Measurements from ENCODE around the gene IRAK1. TPM values are rescaled to one million over a fixed set of nuclear protein-coding genes. Genes with fewer than 3 reads are reported as not detected.

Gene IRAK1
- total and polyA plus RNA-seq, 2 of the 8 experiments (the other 6 are each of a cell fraction or from before 2014, with no cell fraction given), result 26.6 to 41.7 TPM

DNA sequence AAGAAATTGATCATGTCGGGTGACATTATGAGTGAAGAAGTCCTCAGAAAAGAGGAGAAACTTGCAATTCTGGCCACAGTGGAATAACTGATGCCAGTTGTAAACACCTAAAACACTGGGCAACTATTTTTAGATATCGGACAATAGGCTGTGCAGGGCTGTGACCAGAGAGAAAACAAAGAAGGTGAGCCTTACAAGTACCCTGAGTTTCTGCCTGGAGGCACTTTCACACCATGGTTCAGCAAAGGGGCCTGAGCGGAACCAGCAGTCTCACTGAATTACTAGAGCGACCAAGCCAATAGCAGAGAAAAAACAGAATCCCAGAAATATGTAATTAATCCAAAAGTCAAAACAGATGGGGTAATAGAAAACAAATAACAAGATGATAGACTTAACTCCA, 11.2 kb downstream of the IRAK1 start:
- no peak overlapping the region for H4K8ac ChIP-seq (ENCODE audit: extremely low read depth, insufficient read depth, low read length)
- no peak overlapping the region for H3K4ac ChIP-seq (replicated peaks; ENCODE audit: insufficient read length, low read depth, low read length)
- TF ChIP-seq JUND (IDR thresholded peaks at IDR 0.05; ENCODE audit: low read length) (no peak), YY1 (IDR thresholded peaks at IDR 0.05; ENCODE audit: low read depth, low read length) (no peak), NRF1 (IDR thresholded peaks at IDR 0.05; ENCODE audit: low read depth, low read length) (no peak), BACH1 (IDR thresholded peaks at IDR 0.05; ENCODE audit: low read length) (no peak), CREB1 (IDR thresholded peaks at IDR 0.05) (no peak), TEAD4 (IDR thresholded peaks at IDR 0.05; ENCODE audit: low read depth, low read length) (no peak), SP2 (IDR thresholded peaks at IDR 0.05; ENCODE audit: low read length) (no peak), RFX5 (IDR thresholded peaks at IDR 0.05; ENCODE audit: borderline replicate concordance, low read depth, low read length) (no peak), SP4 (IDR thresholded peaks at IDR 0.05; ENCODE audit: low read length) (no peak), NANOG (IDR thresholded peaks at IDR 0.05; ENCODE audit: insufficient read depth, low read depth, low read length, poor library complexity, severe bottlenecking) (no peak), EGR1 (IDR thresholded peaks at IDR 0.05; ENCODE audit: borderline replicate concordance, low read depth, low read length) (no peak), SUZ12 (IDR thresholded peaks at IDR 0.05; ENCODE audit: low read length) (no peak)
- TF ChIP-seq, protein P1, sequence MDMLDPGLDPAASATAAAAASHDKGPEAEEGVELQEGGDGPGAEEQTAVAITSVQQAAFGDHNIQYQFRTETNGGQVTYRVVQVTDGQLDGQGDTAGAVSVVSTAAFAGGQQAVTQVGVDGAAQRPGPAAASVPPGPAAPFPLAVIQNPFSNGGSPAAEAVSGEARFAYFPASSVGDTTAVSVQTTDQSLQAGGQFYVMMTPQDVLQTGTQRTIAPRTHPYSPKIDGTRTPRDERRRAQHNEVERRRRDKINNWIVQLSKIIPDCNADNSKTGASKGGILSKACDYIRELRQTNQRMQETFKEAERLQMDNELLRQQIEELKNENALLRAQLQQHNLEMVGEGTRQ (IDR thresholded peaks at IDR 0.05; ENCODE audit: low read length), result no peak
- no peak overlapping the region for H2BK5ac ChIP-seq (ENCODE audit: low read depth, low read length)
- no peak overlapping the region for H3K23ac ChIP-seq (ENCODE audit: insufficient read length)
- no peaks in the 10 kb centered on the region for H3K27me3 ChIP-seq (replicated peaks in 1 of 4; ENCODE audit: control insufficient read depth in 3 of 4, extremely low read depth in 1 of 4, insufficient read depth in 3 of 4, low read length in 3 of 4)
- ChIA-PET POLR2A (ENCODE audit: partially characterized antibody) (no interaction called here), CTCF (ENCODE audit: partially characterized antibody) (no interaction called here)
- no peak overlapping the region for H3K4me2 ChIP-seq (ENCODE audit: insufficient read depth in 1 of 2, low read depth in 2 of 2, low read length in 2 of 2)
- no peak overlapping the region for H2AK5ac ChIP-seq (ENCODE audit: low read depth, low read length)
- FAIRE-seq (no peak), DNase-seq (ENCODE audit: low read depth in 1 of 2, low spot score in 2 of 2) (no peak)
- peaks cover 0 to 3% (median under 1%) of the 10 kb centered on the region in 4 experiments; a peak in 1 of 7 replicates for H3K4me1 ChIP-seq (replicated peaks in 1 of 4; ENCODE audit: control insufficient read depth in 3 of 4, insufficient read depth in 4 of 4, low read length in 3 of 4)
- no peaks in the 10 kb centered on the region for H3K23me2 ChIP-seq (ENCODE audit: low read depth, low read length)
- no peaks in the 10 kb centered on the region; a peak in 1 of 8 replicates for H3K36me3 ChIP-seq (ENCODE audit: control insufficient read depth in 2 of 4, insufficient read depth in 4 of 4, low read length in 3 of 4)
- H3K18ac ChIP-seq (ENCODE audit: extremely low read depth, low read length), result no peak overlapping the region
- H2BK12ac ChIP-seq (ENCODE audit: low read depth, low read length), result no peak overlapping the region
- WGBS, 2 experiments (ENCODE audit: extremely low coverage in 1 of 2, insufficient coverage in 1 of 2, insufficient read length in 1 of 2, insufficient replicate concordance in 2 of 2, low coverage in 1 of 2, low lambda C conversion rate in 2 of 2, missing lambda C conversion rate in 1 of 2), result 71% methylated on average over 4 of the region's 4 CpGs; no CpG with 5 or more reads in 1 of the 2 experiments
- no peak overlapping the region for H4K91ac ChIP-seq (replicated peaks; ENCODE audit: insufficient read length, low read length)
- no peak overlapping the region for H2BK120ac ChIP-seq (replicated peaks; ENCODE audit: low read depth, low read length)
- H2BK15ac ChIP-seq (ENCODE audit: low read length), result no peak overlapping the region
- H3K79me2 ChIP-seq (ENCODE audit: control insufficient read depth in 1 of 2, insufficient read depth in 2 of 2, low read length in 2 of 2), result no peaks in the 10 kb centered on the region
- no peaks in the 10 kb centered on the region for H4K20me1 ChIP-seq (replicated peaks in 1 of 2; ENCODE audit: control insufficient read depth in 1 of 2, insufficient read depth in 2 of 2, low read length in 2 of 2)
- no peak overlapping the region for H3K56ac ChIP-seq (replicated peaks; ENCODE audit: insufficient read length, low read depth, low read length)
- H3K9ac ChIP-seq (replicated peaks in 1 of 4; ENCODE audit: extremely low read depth in 1 of 4, low read depth in 3 of 4, low read length in 3 of 4), result no peak overlapping the region
- H3K4me3 ChIP-seq (ENCODE audit: extremely low read depth in 1 of 4, insufficient read depth in 2 of 4, low read depth in 3 of 4, low read length in 4 of 4), result no peak overlapping the region
- no peaks in the 10 kb centered on the region for H3K79me1 ChIP-seq (ENCODE audit: low read depth, low read length)
- H3K27ac ChIP-seq (ENCODE audit: low read depth, low read length), result no peak overlapping the region
- H2BK20ac ChIP-seq (ENCODE audit: low read length), result no peak overlapping the region
- H3K14ac ChIP-seq (ENCODE audit: insufficient read length), result no peak overlapping the region
- no peak overlapping the region for H2AFZ ChIP-seq (ENCODE audit: low read length)
- H4K5ac ChIP-seq (ENCODE audit: insufficient read length, low read depth, low read length), result no peak overlapping the region
- H3K9me3 ChIP-seq (ENCODE audit: insufficient read depth in 2 of 2, low read depth in 1 of 2, low read length in 1 of 2), result no peaks in the 10 kb centered on the region
